Esophagus squamous epithelium (tissue), 5 donors: ENCODE results near the gene KRTAP4-2. TPM values are rescaled to one million over a fixed set of nuclear protein-coding genes. Genes with fewer than 3 reads are reported as not detected.

Experiments used
- DNase-seq: peaks from one replicate; lab custom pipeline; 2025; lab: John Stamatoyannopoulos, UW
- H3K27ac ChIP-seq, 4 donors: fragments of 200-600 bp; sonication (generic); one replicate each; pipeline ENCODE4 v1.5.1; 2016 to 2019; ENCODE audit warnings: mild to moderate bottlenecking in 1 of 4
- H3K27me3 ChIP-seq, 4 donors: fragments of 200-600 bp; sonication (generic); 1 replicate in 3 of 4; 2 replicates in 1 of 4; pipeline versions ENCODE4 v1.5.1 to v1.6.0; 2017 to 2021; ENCODE audit warnings: antibody characterized with exemption in 1 of 4
- H3K36me3 ChIP-seq, 3 donors: fragments of 200-600 bp; sonication (generic); one replicate each; pipeline ENCODE4 v1.5.1; 2016 to 2019
- H3K4me1 ChIP-seq, 3 donors: fragments of 200-600 bp; sonication (generic); one replicate each; pipeline ENCODE4 v1.5.1; 2017 to 2019
- H3K4me3 ChIP-seq, 4 donors: fragments of 200-600 bp; sonication (generic); 1 replicate in 3 of 4; 2 replicates in 1 of 4; pipeline ENCODE4 v1.5.1; 2016 to 2019; ENCODE audit warnings: mild to moderate bottlenecking in 2 of 4, moderate library complexity in 1 of 4
- H3K9me3 ChIP-seq, 3 donors: fragments of 200-600 bp; sonication (generic); one replicate each; pipeline ENCODE4 v1.5.1; 2016 to 2019
- POLR2A ChIP-seq, 4 donors: fragments of 450-650 bp; IDR thresholded peaks; one replicate each; pipeline ENCODE4 v1.6.1; 2017; ENCODE audit warnings: antibody characterized with exemption in 4 of 4, mild to moderate bottlenecking in 4 of 4, moderate library complexity in 3 of 4
- WGBS, 2 donors: methylation state at CpG; one replicate each; pipeline ENCODE4 v1.1.5; 2018; 5-methylcytosine and 5-hydroxymethylcytosine counted together
- intact Hi-C: fragments of 100-400 bp; cut with DNase I; formaldehyde crosslinking; loops from one replicate; pipeline ENCODE4 v1.15.0; 2022
- total RNA-seq, 4 donors: library from RNA; depleted of rRNA; stranded (reverse); fragments of >200 nt; gene quantifications; one replicate each; pipeline ENCODE4 v1.1.0, GENCODE V29; 2016
- TF ChIP-seq, protein P1 (sequence below), 6 experiments: fragments of 450-650 bp in 4 of 6; fragments of 200-600 bp in 2 of 6; sonication (generic) in 2 of 6; IDR thresholded peaks; one replicate each; pipeline ENCODE4 v1.5.1; 2016 to 2019; ENCODE audit warnings: antibody characterized with exemption in 6 of 6, mild to moderate bottlenecking in 4 of 6, moderate library complexity in 4 of 6
- donor health status: DM: yes; HTN: yes; CAD: no.

The KRTAP4-2 gene
- total RNA-seq, 4 donors from 2014 or later = not detected

DNA sequence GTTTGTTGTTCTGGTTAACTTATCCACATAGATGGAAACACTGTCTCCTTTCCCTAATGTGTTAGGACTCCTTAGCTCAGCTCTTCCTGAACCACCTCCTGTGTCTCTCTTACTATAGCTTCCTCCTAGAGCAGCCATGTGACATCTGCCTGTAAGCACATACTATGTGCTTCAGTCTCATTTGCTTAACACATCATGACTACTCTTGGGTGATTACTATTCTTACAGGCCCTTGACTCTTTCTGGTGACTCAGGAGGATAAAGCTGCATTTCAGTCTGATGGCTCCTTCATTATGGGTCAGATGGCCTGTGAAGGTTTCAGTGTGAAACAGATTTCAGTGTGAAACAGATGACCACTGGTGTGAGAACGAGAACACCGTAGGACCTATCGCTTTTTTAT, 320 bp upstream of the KRTAP4-2 start:
- intact Hi-C loops = no loop called here
- DNase-seq = no peak
- WGBS, 2 donors = 88 to 100% methylated on average over 3 of the region's 3 CpGs
- H3K4me1 ChIP-seq = no peaks in the 10 kb centered on the region
- H3K27ac ChIP-seq = no peak overlapping the region
- peaks cover 0 to 7% (median 0%) of the 10 kb centered on the region in 4 donors for H3K27me3 ChIP-seq
- no peak overlapping the region for H3K4me3 ChIP-seq
- no peaks in the 10 kb centered on the region for H3K36me3 ChIP-seq
- no peak for TF ChIP-seq POLR2A (IDR thresholded peaks at IDR 0.05)
- TF ChIP-seq, protein P1, sequence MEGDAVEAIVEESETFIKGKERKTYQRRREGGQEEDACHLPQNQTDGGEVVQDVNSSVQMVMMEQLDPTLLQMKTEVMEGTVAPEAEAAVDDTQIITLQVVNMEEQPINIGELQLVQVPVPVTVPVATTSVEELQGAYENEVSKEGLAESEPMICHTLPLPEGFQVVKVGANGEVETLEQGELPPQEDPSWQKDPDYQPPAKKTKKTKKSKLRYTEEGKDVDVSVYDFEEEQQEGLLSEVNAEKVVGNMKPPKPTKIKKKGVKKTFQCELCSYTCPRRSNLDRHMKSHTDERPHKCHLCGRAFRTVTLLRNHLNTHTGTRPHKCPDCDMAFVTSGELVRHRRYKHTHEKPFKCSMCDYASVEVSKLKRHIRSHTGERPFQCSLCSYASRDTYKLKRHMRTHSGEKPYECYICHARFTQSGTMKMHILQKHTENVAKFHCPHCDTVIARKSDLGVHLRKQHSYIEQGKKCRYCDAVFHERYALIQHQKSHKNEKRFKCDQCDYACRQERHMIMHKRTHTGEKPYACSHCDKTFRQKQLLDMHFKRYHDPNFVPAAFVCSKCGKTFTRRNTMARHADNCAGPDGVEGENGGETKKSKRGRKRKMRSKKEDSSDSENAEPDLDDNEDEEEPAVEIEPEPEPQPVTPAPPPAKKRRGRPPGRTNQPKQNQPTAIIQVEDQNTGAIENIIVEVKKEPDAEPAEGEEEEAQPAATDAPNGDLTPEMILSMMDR (IDR thresholded peaks at IDR 0.05) = no peak
- H3K9me3 ChIP-seq = no peaks in the 10 kb centered on the region

DNA sequence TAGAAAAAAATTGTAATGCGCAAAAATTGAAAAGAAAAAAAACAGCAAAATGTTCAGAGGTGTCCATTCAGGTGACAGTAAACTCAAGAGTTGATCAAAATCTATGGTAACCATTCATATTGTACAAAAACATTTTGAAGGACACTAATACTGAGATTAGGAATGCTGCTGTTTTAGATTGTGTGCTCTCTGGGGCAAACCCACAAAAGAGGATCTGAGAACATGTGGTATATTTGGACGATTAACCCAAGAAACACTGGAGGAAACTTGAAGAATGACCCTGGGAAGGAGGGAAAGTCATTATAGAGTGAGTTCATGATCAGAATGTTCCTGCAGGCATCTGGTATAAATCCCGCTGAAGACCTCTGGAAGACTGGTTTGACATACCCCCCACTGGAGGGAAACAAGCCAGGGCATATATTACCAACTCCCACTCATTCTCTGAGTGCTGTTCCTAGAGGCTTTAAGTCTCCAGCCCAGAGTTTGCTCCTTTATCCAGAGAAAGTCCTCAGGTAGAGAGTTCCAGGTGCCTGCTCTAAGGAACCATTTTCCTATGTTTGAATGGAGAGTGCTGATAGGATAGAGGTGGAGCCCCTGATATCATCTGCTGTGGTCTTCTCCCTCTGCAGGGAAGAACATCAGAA, 1.2 kb downstream of the KRTAP4-2 start:
- intact Hi-C loops = no loop called here
- H3K36me3 ChIP-seq = no peaks in the 10 kb centered on the region
- WGBS, 2 donors = 81 to 86% methylated on average over 3 of the region's 3 CpGs
- no peak overlapping the region for H3K4me3 ChIP-seq
- peaks cover 0 to 7% (median 0%) of the 10 kb centered on the region in 4 donors for H3K27me3 ChIP-seq
- H3K4me1 ChIP-seq = no peaks in the 10 kb centered on the region
- no peak for TF ChIP-seq POLR2A (IDR thresholded peaks at IDR 0.05)
- TF ChIP-seq, protein P1 (IDR thresholded peaks at IDR 0.05) = no peak
- no peak for DNase-seq
- no peaks in the 10 kb centered on the region for H3K9me3 ChIP-seq
- H3K27ac ChIP-seq = no peak overlapping the region

DNA sequence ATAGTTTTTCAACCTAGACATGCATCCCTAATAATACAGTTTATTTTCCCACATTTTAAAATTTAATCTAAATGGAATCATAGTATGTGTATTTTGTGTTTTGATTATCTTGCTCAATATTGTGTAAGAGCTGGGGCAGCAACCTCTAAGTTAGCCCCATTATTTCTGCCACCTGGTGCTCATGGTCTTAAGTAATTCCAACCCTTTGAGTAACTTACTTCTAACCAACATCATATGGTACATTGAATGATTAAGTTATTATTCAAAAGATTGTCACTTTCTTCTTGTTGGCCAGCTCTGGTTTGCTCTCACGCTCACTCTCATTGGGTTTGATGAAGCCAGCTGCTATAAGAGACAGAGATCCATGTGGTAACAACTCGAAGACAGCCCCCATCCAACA, 6.1 kb downstream of the KRTAP4-2 start:
- no peak for DNase-seq
- Histone ChIP-seq H3K27me3 (peaks cover 0 to 7% (median 0%) of the 10 kb centered on the region in 4 donors), H3K9me3 (no peaks in the 10 kb centered on the region), H3K4me3 (no peak overlapping the region), H3K4me1 (no peaks in the 10 kb centered on the region), H3K27ac (no peak overlapping the region), H3K36me3 (no peaks in the 10 kb centered on the region)
- TF ChIP-seq POLR2A (IDR thresholded peaks at IDR 0.05) = no peak
- intact Hi-C loops = no loop called here
- 69 to 73% methylated on average over 2 of the region's 2 CpGs for WGBS, 2 donors

DNA sequence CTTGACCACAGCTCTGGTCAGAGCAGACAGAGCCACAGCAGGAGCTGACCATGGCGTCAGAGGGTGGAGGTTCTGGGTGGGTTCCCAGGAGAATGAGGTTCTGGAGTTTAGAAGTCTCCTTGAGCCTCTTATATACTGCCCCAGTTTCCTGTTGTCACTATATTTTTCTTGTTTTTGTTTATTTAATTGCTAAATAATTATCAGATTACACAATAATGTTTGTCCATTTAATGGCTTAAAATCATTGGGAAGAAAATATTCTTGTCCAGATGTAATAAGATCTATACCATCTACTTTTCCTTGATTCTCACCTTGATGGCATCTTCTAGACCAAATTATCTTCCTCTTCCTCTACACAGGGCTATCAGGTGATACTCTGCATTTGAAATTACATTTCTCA, 9.9 kb downstream of the KRTAP4-2 start, which contains the start of gene KRTAP4-3:
Gene KRTAP4-3 (minus strand): TSS at position 101 of the 400 bp plus-strand sequence. CDS start 49 bp downstream, at position 52.
- Histone ChIP-seq H3K4me3 (no peak within 1 kb of the TSS), H3K36me3 (no peaks in the 10 kb centered on the region), H3K4me1 (no peaks in the 10 kb centered on the region), H3K27me3 (peaks cover 0 to 3% (median 0%) of the 10 kb centered on the region in 4 donors), H3K9me3 (no peaks in the 10 kb centered on the region), H3K27ac (no peak within 1 kb of the TSS)
- intact Hi-C loops = no loop called here
- DNase-seq = no peak
- WGBS, 2 donors = 75 to 86% methylated on average over 1 of the region's 1 CpG
- TF ChIP-seq, protein P1 (IDR thresholded peaks at IDR 0.05) = no peak
- no peak for TF ChIP-seq POLR2A (IDR thresholded peaks at IDR 0.05)

DNA sequence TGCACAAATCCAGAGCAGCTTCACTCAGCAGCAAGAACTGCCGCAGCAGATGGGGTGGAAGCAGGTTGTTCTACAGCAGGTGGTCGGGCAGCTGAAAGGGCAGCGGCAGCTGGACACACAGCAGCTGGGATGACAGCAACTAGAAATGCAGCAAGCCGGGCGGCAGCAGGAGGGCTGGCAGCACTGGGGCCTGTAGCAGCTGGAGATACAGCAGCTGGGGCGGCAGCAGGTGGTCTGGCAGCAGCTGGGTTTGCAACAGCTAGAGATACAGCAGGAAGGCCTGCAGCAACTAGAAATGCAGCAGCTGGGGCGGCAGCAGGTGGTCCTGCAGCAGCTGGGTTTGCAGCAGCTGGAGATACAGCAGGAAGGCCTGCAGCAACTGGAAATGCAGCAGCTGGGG, 10.5 kb downstream of the KRTAP4-2 start:
- intact Hi-C loops = no loop called here
- no peaks in the 10 kb centered on the region for H3K36me3 ChIP-seq
- no peak overlapping the region for H3K27ac ChIP-seq
- H3K4me3 ChIP-seq = no peak overlapping the region
- WGBS, 2 donors = 84 to 90% methylated on average over 5 to 7 of the region's 7 CpGs
- H3K9me3 ChIP-seq = no peaks in the 10 kb centered on the region
- no peaks in the 10 kb centered on the region for H3K4me1 ChIP-seq
- TF ChIP-seq POLR2A (IDR thresholded peaks at IDR 0.05) = no peak
- TF ChIP-seq, protein P1 (IDR thresholded peaks at IDR 0.05) = no peak
- peaks cover 0 to 3% (median 0%) of the 10 kb centered on the region in 4 donors for H3K27me3 ChIP-seq
- DNase-seq = no peak
